SK-N-MC (cell line): ENCODE measurements around the gene DYRK1B.

Source experiments
- DNase-seq: peaks from one replicate; pipeline ENCODE4 v3.0.0-alpha.2; 2011; ENCODE audit warnings: low read depth, low spot score
- H3K27ac ChIP-seq: fragments of 200-600 bp; sonication (generic); 2 replicates; pipeline ENCODE4 v1.5.1; 2016; ENCODE audit warnings: mixed run types
- H3K36me3 ChIP-seq: fragments of 200-600 bp; sonication (generic); 2 replicates; pipeline ENCODE4 v1.6.1; 2017; ENCODE audit warnings: antibody characterized with exemption, low read length, mixed read lengths; ENCODE audit not compliant: insufficient read depth
- H3K4me3 ChIP-seq: fragments of 200-600 bp; sonication (generic); 2 replicates; pipeline ENCODE4 v1.5.1; 2016
- H3K9ac ChIP-seq: fragments of 200-600 bp; sonication (generic); 2 replicates; pipeline ENCODE4 v1.8.0; 2017; ENCODE audit warnings: mixed run types, mixed read lengths; ENCODE audit not compliant: insufficient read length
- H3K9me3 ChIP-seq: fragments of 200-600 bp; sonication (generic); 2 replicates; pipeline ENCODE4 v1.6.1; 2017; ENCODE audit warnings: low read depth, mild to moderate bottlenecking, antibody characterized with exemption, low read length, moderate library complexity, mixed read lengths
- EZH2 ChIP-seq: fragments of 200-600 bp; sonication (generic); IDR thresholded peaks from one replicate; pipeline ENCODE4 v1.6.1; 2017; ENCODE audit warnings: antibody characterized with exemption
- FOXP2 ChIP-seq: optimal IDR thresholded peaks from 2 replicates; pipeline ENCODE3; 2011; ENCODE audit warnings: mild to moderate bottlenecking, moderate library complexity; ENCODE audit not compliant: insufficient read depth; ENCODE audit errors: extremely low read length, control extremely low read depth
- POLR2AphosphoS5 ChIP-seq: IDR thresholded peaks from 2 replicates; pipeline ENCODE4 v1.6.1; 2012; ENCODE audit warnings: mild to moderate bottlenecking, low read depth, low read length, borderline replicate concordance

Gene DYRK1B

DNA sequence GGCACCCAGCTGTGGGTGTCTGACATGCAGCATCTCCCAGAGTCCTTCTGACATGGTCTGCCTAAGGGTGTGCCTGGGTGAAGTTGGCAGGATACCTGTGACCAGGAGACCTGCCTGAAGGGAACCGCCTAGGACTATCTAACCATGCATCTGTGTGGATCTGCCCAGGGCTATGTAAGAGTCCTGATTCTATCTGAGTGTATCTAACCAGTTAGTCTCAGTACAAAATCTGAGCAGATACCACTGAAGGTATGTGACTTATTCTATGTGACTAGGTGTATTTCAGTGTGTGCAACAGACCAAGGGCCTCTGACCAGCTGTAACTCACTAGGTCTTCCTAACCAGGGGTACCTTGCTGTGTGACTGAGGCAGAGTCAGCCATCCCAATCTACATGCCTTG is 40.4 kb upstream of the DYRK1B start:
- Histone ChIP-seq H3K27ac (no peak overlapping the region), H3K4me3 (no peak overlapping the region), H3K36me3 (no peaks in the 10 kb centered on the region), H3K9me3 (no peaks in the 10 kb centered on the region), H3K9ac (no peak overlapping the region)
- TF ChIP-seq POLR2AphosphoS5 (no peak), FOXP2 (no peak), EZH2 (no peak)
- no peak for DNase-seq

DNA sequence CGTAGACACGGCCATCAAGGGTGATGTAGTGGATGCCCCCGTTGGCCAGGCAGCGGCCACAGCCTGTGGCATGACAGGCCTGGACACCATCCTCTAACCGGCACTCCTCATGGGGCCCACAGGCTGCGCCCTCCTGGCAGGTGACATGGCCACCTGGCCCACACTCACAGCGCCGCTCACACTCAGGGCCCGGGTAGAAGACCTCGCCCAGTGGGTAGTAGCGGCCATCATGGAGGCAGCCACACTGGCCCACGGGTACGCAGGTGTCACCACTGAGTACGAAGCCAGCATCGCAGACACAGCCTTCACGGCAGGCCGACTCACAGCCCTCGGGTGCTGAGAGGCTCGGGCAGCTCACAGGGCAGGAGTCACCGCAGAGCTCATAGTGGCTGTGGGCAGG is 39.4 kb upstream of the DYRK1B start:
- Histone ChIP-seq H3K4me3 (no peak overlapping the region), H3K27ac (no peak overlapping the region), H3K9ac (no peak overlapping the region), H3K36me3 (no peaks in the 10 kb centered on the region), H3K9me3 (no peaks in the 10 kb centered on the region)
- DNase-seq, result no peak
- TF ChIP-seq EZH2 (no peak), FOXP2 (no peak), POLR2AphosphoS5 (no peak)

DNA sequence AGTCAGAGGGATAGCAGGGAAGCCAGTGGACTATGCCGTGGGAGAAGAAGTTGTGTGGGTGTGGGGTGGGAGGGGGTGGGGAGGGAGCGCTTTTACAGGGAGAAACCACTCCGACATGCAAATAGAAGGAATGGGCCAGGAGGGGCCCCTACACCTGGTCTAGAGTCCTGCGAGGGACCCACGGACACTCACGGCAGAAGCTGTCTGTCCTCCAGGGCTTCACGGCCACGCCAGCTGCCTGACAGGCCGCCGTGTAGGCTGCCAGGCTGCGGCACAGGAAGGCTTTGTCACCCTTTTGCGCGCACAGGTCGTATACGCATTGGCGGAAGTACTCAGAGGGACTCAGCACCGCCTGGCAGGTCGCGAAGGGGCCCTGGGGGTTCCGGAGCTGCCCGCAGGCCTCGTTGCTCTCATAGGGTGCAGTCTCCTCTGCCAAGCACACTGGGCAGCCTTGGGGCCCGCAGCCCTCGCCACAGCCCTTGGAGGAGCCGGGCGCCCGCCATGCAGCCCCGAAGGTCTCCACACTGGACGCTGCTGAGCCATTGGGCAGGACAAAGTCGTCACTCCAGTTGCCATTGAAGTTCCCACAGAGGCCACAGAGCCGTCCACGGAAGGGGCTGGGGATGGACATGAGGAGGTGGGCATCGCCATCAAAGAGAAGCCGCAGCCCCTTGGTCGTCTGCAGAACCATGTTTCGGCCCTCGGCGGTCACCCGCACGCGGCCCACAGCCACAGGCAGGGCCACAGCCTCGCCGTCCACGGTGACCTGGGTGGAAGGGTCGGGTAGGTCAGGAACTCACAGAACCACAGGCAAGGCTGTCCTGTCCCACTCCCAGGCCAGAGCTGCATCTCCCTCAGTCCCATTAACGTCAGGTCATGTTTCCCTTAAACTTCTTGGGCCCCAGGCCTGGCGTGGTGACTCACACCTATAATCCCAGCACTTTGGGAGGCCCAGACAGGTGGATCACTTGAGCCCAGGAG is 38.2 kb upstream of the DYRK1B start:
- TF ChIP-seq POLR2AphosphoS5, result no peak
- no peak for TF ChIP-seq EZH2
- TF ChIP-seq FOXP2, result no peak
- no peak overlapping the region for H3K27ac ChIP-seq
- H3K9me3 ChIP-seq, result no peaks in the 10 kb centered on the region
- no peaks in the 10 kb centered on the region for H3K36me3 ChIP-seq
- no peak overlapping the region for H3K4me3 ChIP-seq
- H3K9ac ChIP-seq, result no peak overlapping the region
- DNase-seq, result no peak

DNA sequence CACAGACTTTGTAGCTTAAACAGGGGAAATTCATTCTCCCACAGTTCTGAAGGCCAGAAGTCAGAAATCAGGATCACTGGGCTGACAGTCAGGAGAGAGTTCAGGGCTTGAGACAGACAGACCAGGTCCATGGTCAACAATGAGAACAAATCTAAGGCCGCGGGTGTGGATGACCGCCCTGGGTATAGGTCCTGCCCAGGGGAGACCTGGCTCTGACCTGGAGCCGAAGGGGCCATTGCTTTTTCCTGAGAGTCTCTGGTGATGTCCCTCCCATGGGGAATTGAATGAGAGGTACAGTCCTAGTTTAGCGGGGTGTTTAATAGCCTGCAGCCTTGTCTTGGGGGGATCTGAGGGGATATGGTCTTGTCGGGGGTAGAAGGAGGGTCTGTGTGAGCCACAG is 37.4 kb upstream of the DYRK1B start:
- H3K36me3 ChIP-seq, result no peaks in the 10 kb centered on the region
- no peak overlapping the region for H3K9ac ChIP-seq
- H3K27ac ChIP-seq, result no peak overlapping the region
- TF ChIP-seq FOXP2 (no peak), EZH2 (no peak), POLR2AphosphoS5 (no peak)
- no peak overlapping the region for H3K4me3 ChIP-seq
- DNase-seq, result no peak
- no peaks in the 10 kb centered on the region for H3K9me3 ChIP-seq

DNA sequence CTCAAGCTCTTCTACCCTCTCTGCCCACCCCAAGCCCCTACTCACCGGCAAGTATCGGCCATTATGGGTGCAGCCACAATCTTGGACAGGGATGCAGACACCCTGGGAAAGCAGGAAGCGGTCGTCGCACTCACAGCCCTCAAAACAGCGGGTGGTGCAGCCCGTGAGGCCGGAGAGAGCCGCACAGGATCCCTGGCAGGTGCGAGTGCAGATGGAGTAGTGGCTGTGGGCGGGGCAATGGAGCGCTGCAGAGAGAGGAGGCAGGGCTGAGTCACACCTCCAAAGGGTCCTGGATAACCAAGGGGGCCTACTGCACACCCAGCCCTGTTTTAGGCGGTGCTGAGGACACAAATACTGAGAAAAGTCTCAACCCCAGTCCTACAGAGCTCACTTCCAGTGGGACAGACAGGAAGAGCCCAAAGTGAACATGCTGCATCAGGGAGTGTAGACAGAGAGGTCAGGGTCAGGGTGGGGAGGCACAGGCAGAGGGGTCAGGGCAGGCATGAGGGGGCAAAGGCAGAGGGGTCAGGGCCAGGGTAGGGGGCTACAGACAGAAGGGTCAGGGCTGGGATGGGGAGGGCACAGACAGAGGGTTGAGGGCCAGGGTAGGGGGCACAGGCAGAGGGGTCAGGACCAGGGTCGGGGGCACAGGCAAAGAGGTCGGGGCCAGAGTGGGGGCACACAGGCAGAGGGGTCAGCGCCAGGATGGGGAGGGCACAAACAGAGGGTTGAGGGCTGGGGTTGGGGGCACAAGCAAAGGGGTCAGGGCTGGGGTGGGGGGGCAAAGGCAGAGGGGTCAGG is 36.4 kb upstream of the DYRK1B start:
- Histone ChIP-seq H3K4me3 (no peak overlapping the region), H3K27ac (no peak overlapping the region), H3K9me3 (no peaks in the 10 kb centered on the region), H3K9ac (no peak overlapping the region), H3K36me3 (no peaks in the 10 kb centered on the region)
- DNase-seq, result no peak
- TF ChIP-seq POLR2AphosphoS5 (no peak), FOXP2 (no peak), EZH2 (no peak)

DNA sequence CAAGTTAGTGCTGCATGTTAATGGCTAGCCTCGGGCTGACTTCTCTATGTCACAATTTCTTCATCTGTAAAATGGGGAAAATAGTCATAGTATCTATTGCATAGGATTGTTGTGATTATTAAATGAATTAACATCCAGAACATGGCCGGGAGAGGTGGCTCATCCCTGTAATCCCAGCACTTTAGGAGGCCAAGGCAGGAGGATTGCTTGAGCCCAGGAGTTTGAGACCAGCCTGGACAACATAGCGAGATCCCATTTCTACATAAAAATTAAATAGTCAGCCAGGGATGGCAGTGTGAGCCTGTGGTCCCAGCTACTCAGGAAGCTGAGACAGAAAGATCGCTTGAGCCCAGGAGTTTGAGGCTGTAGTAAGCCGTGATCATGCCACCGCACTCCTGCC is 34.0 kb upstream of the DYRK1B start:
- H3K9me3 ChIP-seq, result no peaks in the 10 kb centered on the region
- H3K36me3 ChIP-seq, result no peaks in the 10 kb centered on the region
- H3K9ac ChIP-seq, result no peak overlapping the region
- H3K27ac ChIP-seq, result no peak overlapping the region
- TF ChIP-seq POLR2AphosphoS5, result no peak
- TF ChIP-seq FOXP2, result no peak
- TF ChIP-seq EZH2, result no peak
- DNase-seq, result no peak
- no peak overlapping the region for H3K4me3 ChIP-seq

DNA sequence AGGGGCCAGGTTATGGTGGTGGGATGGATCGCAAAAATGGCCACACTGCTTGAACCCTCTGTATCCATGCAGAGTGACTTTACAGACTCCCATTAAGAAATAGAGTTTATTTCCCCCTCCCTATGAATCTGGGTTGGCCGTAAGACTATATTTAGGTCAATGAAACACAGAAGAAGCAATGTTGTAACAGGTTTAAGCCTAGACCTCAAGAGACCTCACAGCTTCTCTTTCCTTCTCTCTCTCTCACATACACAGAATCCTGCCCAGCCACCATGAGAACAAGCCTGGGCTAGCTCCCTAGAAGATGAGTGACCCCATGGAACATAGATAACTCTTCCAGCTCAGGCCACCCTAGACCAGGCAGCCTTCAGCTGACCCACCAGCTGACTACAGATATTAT is 33.2 kb upstream of the DYRK1B start:
- Histone ChIP-seq H3K9ac (no peak overlapping the region), H3K9me3 (no peaks in the 10 kb centered on the region), H3K27ac (no peak overlapping the region), H3K36me3 (no peaks in the 10 kb centered on the region), H3K4me3 (no peak overlapping the region)
- no peak for TF ChIP-seq FOXP2
- no peak for TF ChIP-seq EZH2
- DNase-seq, result no peak

DNA sequence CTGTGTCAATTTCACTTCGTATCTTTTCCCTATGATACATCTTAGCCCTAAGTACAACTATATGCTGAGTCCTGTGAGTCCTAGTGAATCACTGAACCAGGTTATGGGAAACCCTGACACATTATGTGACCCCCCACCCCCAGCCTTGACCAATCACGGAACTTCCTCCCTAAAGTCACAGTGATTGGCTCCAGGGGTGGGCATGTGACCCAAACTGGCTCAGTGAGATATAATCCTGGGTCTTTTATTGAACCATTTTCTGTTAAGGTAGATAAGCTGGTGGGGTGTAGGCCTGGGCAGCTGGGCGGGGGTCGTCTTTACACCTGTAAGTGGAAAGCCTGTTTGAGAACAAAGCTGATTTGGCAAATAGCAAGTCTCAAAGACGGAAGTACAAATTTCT is 32.0 kb upstream of the DYRK1B start:
- DNase-seq, result no peak
- Histone ChIP-seq H3K36me3 (no peaks in the 10 kb centered on the region), H3K27ac (no peak overlapping the region), H3K9ac (no peak overlapping the region), H3K9me3 (no peaks in the 10 kb centered on the region), H3K4me3 (no peak overlapping the region)
- no peak for TF ChIP-seq FOXP2
- no peak for TF ChIP-seq EZH2
- no peak for TF ChIP-seq POLR2AphosphoS5

DNA sequence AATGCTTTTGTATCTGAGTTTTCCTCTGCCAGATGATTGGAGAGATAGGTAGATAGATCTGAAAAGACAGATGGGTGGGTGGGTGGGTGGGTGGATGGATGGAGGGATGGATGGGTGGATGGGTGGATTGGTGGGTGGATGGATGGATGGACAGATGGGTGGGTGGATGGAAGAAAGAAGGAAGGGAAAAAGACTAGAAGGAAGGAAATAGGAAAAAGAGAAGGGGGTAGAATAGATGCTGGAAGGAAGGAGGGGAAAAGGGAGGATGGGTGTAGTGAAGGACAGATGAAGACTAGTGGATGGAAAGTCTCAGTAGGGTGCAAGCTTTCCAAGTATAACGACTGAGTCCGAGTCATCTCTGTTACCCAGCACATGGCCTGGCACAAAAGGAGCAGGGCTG is 31.2 kb upstream of the DYRK1B start:
- no peak for DNase-seq
- Histone ChIP-seq H3K9ac (no peak overlapping the region), H3K4me3 (no peak overlapping the region), H3K27ac (no peak overlapping the region), H3K36me3 (no peaks in the 10 kb centered on the region), H3K9me3 (no peaks in the 10 kb centered on the region)
- TF ChIP-seq POLR2AphosphoS5 (no peak), EZH2 (no peak), FOXP2 (no peak)
